Body of pancreas (tissue), 4 donors: Measurements from ENCODE around the gene DNAI1. TPM values are rescaled to one million over a fixed set of nuclear protein-coding genes. Genes with fewer than 3 reads are reported as not detected.

Experiments
- ATAC-seq: fragments of 150-250 bp; one replicate; pipeline ENCODE4 v1.9.1; 2016
- DNase-seq, 4 donors: peaks; one replicate each; pipeline ENCODE4 v3.0.0-alpha.2; 2019
- H3K27ac ChIP-seq, 4 donors: fragments of 200-600 bp; sonication (generic); 1 replicate in 3 of 4; 2 replicates in 1 of 4; pipeline versions ENCODE4 v1.5.1 to v1.6.1; 2016 to 2019; ENCODE audit warnings: mild to moderate bottlenecking in 1 of 4, mixed read lengths in 1 of 4, moderate library complexity in 1 of 4
- H3K27me3 ChIP-seq, 2 donors: fragments of 200-600 bp; sonication (generic); one replicate each; pipeline ENCODE4 v1.6.0; 2016; ENCODE audit warnings: mild to moderate bottlenecking in 1 of 2
- H3K36me3 ChIP-seq, 2 donors: fragments of 200-600 bp; sonication (generic); replicated peaks in 1 of 2; 2 replicates each; pipeline ENCODE4 v1.5.1; 2016; ENCODE audit warnings: low read depth in 2 of 2; ENCODE audit not compliant: insufficient read depth in 1 of 2
- H3K4me1 ChIP-seq: fragments of 200-600 bp; sonication (generic); one replicate; pipeline ENCODE4 v1.6.0; 2016
- H3K4me3 ChIP-seq, 2 donors: fragments of 200-600 bp; sonication (generic); 1 replicate in 1 of 2; 2 replicates in 1 of 2; pipeline ENCODE4 v1.5.1; 2016 to 2019
- H3K9me3 ChIP-seq, 3 donors: fragments of 200-600 bp; sonication (generic); 1 replicate in 2 of 3; 2 replicates in 1 of 3; pipeline ENCODE4 v1.5.1; 2016
- CTCF ChIP-seq, 7 experiments: fragments of 450-650 bp in 4 of 7; fragments of 200-600 bp in 3 of 7; sonication (generic) in 3 of 7; IDR thresholded peaks; one replicate each; pipeline ENCODE4 v1.5.1; 2016 to 2019; ENCODE audit warnings: antibody characterized with exemption in 7 of 7
- POLR2A ChIP-seq, 3 donors: fragments of 450-650 bp; IDR thresholded peaks; one replicate each; pipeline ENCODE4 v1.6.1; 2016; ENCODE audit warnings: antibody characterized with exemption in 3 of 3, mild to moderate bottlenecking in 2 of 3
- WGBS, 2 donors: methylation state at CpG; one replicate each; pipeline ENCODE4 v1.1.5; 2017; 5-methylcytosine and 5-hydroxymethylcytosine counted together
- intact Hi-C: fragments of 100-400 bp; cut with DNase I; formaldehyde crosslinking; loops from one replicate; pipeline ENCODE4 v1.15.1; 2023
- total RNA-seq, 2 donors: library from RNA; depleted of rRNA; stranded (reverse); fragments of >200 nt; gene quantifications; one replicate each; pipeline ENCODE4 v1.1.0, GENCODE V29; 2016

Gene DNAI1
- total RNA-seq, 2 donors from 2014 or later = 0.99 to 2.1 TPM

- 72 to 75% methylated on average over 14 of the region's 14 CpGs for WGBS, 2 donors
- TF ChIP-seq POLR2A (IDR thresholded peaks at IDR 0.05) (no peak), CTCF (IDR thresholded peaks at IDR 0.05) (no peak)
- no peak overlapping the region for H3K4me3 ChIP-seq
- no peak for DNase-seq
- peaks cover 20% of the 10 kb centered on the region for H3K4me1 ChIP-seq
- ATAC-seq = no peak
- intact Hi-C loops = no loop called here
- H3K27me3 ChIP-seq = no peaks in the 10 kb centered on the region
- H3K27ac ChIP-seq = no peak overlapping the region
- H3K36me3 ChIP-seq = no peaks in the 10 kb centered on the region
- no peaks in the 10 kb centered on the region for H3K9me3 ChIP-seq
Observed at GRCh38 chr9:34459356-34459755, 751 bp downstream of the DNAI1 start.

- intact Hi-C loops = no loop called here
- no peak for ATAC-seq
- 44 to 60% methylated on average over 3 of the region's 3 CpGs for WGBS, 2 donors
Observed at GRCh38 chr9:34459941-34460340, 1.3 kb downstream of the DNAI1 start.

GRCh38 chr9:34463098-34463900 lies 4.7 kb downstream of the DNAI1 start:
- peaks cover 5% of the 10 kb centered on the region for H3K4me1 ChIP-seq
- no peak for ATAC-seq
- no peaks in the 10 kb centered on the region for H3K9me3 ChIP-seq
- no peak for TF ChIP-seq POLR2A (IDR thresholded peaks at IDR 0.05)
- no peak for TF ChIP-seq CTCF (IDR thresholded peaks at IDR 0.05)
- no peaks in the 10 kb centered on the region for H3K27me3 ChIP-seq
- no peaks in the 10 kb centered on the region for H3K36me3 ChIP-seq
- no peak for DNase-seq
- 34 to 37% methylated on average over 5 of the region's 5 CpGs for WGBS, 2 donors
- intact Hi-C loops = no loop called here
- no peak overlapping the region for H3K4me3 ChIP-seq
- no peak overlapping the region for H3K27ac ChIP-seq

More at GRCh38 chr9:34459941-34460340, 1.3 kb downstream of the DNAI1 start:
- Histone ChIP-seq H3K9me3 (no peaks in the 10 kb centered on the region), H3K27ac (no peak overlapping the region), H3K4me1 (peaks cover 20% of the 10 kb centered on the region), H3K4me3 (no peak overlapping the region), H3K27me3 (no peaks in the 10 kb centered on the region), H3K36me3 (no peaks in the 10 kb centered on the region)
- DNase-seq = no peak
- no peak for TF ChIP-seq POLR2A (IDR thresholded peaks at IDR 0.05)
- no peak for TF ChIP-seq CTCF (IDR thresholded peaks at IDR 0.05)

GRCh38 chr9:34463901-34464232 lies 5.3 kb downstream of the DNAI1 start:
- Histone ChIP-seq H3K36me3 (no peaks in the 10 kb centered on the region), H3K27ac (no peak overlapping the region), H3K9me3 (no peaks in the 10 kb centered on the region), H3K27me3 (no peaks in the 10 kb centered on the region), H3K4me3 (no peak overlapping the region), H3K4me1 (peaks cover 3% of the 10 kb centered on the region)
- TF ChIP-seq POLR2A (IDR thresholded peaks at IDR 0.05) = no peak
- no peak for TF ChIP-seq CTCF (IDR thresholded peaks at IDR 0.05)
- WGBS, 2 donors = 68 to 77% methylated on average over 2 of the region's 2 CpGs
- DNase-seq = no peak
- intact Hi-C loops = no loop called here
- ATAC-seq = no peak

- Histone ChIP-seq H3K9me3 (no peaks in the 10 kb centered on the region), H3K4me3 (no peak overlapping the region), H3K27me3 (no peaks in the 10 kb centered on the region), H3K4me1 (no peaks in the 10 kb centered on the region), H3K27ac (no peak overlapping the region), H3K36me3 (no peaks in the 10 kb centered on the region)
- WGBS, 2 donors = 61 to 67% methylated on average over 2 of the region's 2 CpGs
- ATAC-seq (no peak), DNase-seq (no peak)
- intact Hi-C loops = no loop called here
- no peak for TF ChIP-seq CTCF (IDR thresholded peaks at IDR 0.05)
- no peak for TF ChIP-seq POLR2A (IDR thresholded peaks at IDR 0.05)
Observed at GRCh38 chr9:34464571-34464970, 6.0 kb downstream of the DNAI1 start.
